K562 (cell line): ENCODE data around the gene DMGDH. TPM values are rescaled to one million over a fixed set of nuclear protein-coding genes. Genes with fewer than 3 reads are reported as not detected.

ENCODE experiments used
- ATAC-seq: fragments of 200-7000 bp; cut with Tn5 transposase; 3 replicates; pipeline ENCODE4 v1.9.1; 2020; ENCODE audit warnings: moderate library complexity
- BruUV-seq: library from RNA; stranded (reverse); fragments of 400-500 nt; replicated peaks from 2 replicates; lab custom pipeline; 2021; lab: Mats Ljungman, UMichigan
- CTCF ChIA-PET: fragments of 300-600 bp; formaldehyde crosslinking; extraction: SDS; loops from one replicate; lab custom pipeline; 2021; ENCODE audit warnings: low intra/inter-chr PET ratio; lab: Yijun Ruan, JAX
- POLR2A ChIA-PET: fragments of 300-600, 350-650 bp; sonication (Branson Sonifier 250); formaldehyde crosslinking; extraction: SDS; loops from one replicate; lab custom pipeline; 2021; ENCODE audit warnings: antibody characterized with exemption, inconsistent platforms; lab: Yijun Ruan, JAX
- DNase-seq, 4 experiments: peaks; one replicate each; pipeline versions ENCODE4 v3.0.0 to v3.0.0-alpha.2; 2011 to 2018; ENCODE audit warnings: low spot score in 3 of 4, mixed read lengths in 3 of 4; ENCODE audit errors: extremely low read depth in 1 of 4
- FAIRE-seq: peaks from 2 replicates; lab custom pipeline; 2011; peaks lifted over from hg19 to GRCh38; lab: Jason Lieb, UNC
- H2AFZ ChIP-seq: 2 replicates; pipeline ENCODE4 v1.6.0; 2011; ENCODE audit warnings: low read depth, low read length, control low read depth, inconsistent platforms
- H3K27ac ChIP-seq: fragments of 200-600 bp; 3 replicates; pipeline ENCODE4 v1.8.0; 2011; ENCODE audit warnings: low read depth, mild to moderate bottlenecking, control low read depth, inconsistent platforms, low read length, moderate library complexity, mixed read lengths; ENCODE audit errors: extremely low read depth
- H3K27me3 ChIP-seq, 2 experiments: fragments of 300-600 bp in 1 of 2; 2 replicates in 1 of 2; 3 replicates in 1 of 2; pipeline versions ENCODE4 v1.6.0 to v1.8.0; 2011; ENCODE audit warnings: inconsistent platforms in 2 of 2, low read length in 2 of 2, mild to moderate bottlenecking in 1 of 2, mixed read lengths in 1 of 2, moderate library complexity in 1 of 2; ENCODE audit not compliant: control insufficient read depth in 2 of 2, insufficient read depth in 2 of 2
- H3K36me3 ChIP-seq: fragments of 300-600 bp; 3 replicates; pipeline ENCODE4 v1.8.0; 2011; ENCODE audit warnings: mild to moderate bottlenecking, low read length, inconsistent platforms; ENCODE audit not compliant: control insufficient read depth, insufficient read depth
- H3K4me1 ChIP-seq, 2 experiments: fragments of 200-600 bp in 1 of 2; replicated peaks in 1 of 2; 2 replicates in 1 of 2; 3 replicates in 1 of 2; pipeline versions ENCODE4 v1.5.1 to v1.8.0; 2011; ENCODE audit warnings: inconsistent platforms in 2 of 2, low read length in 2 of 2, mild to moderate bottlenecking in 1 of 2, mixed read lengths in 1 of 2, moderate library complexity in 1 of 2; ENCODE audit not compliant: control insufficient read depth in 2 of 2, insufficient read depth in 2 of 2
- H3K4me2 ChIP-seq: 2 replicates; pipeline ENCODE4 v1.6.1; 2011; ENCODE audit warnings: low read length, control low read depth, inconsistent platforms, mixed read lengths; ENCODE audit not compliant: insufficient read depth
- H3K4me3 ChIP-seq: fragments of 200-600 bp; sonication (generic), shearing (Covaris generic); 2 replicates; pipeline ENCODE4 v1.5.1; 2016; ENCODE audit warnings: control low read depth, inconsistent platforms
- H3K79me2 ChIP-seq: fragments of 200-600 bp; 3 replicates; pipeline ENCODE4 v1.8.0; 2011; ENCODE audit warnings: low read length, inconsistent platforms; ENCODE audit not compliant: control insufficient read depth, insufficient read depth
- H3K9ac ChIP-seq, 2 experiments: 2 replicates each; pipeline versions ENCODE4 v1.6.0 to v1.6.1; 2011; ENCODE audit warnings: low read depth in 2 of 2, low read length in 2 of 2, control low read depth in 1 of 2, inconsistent platforms in 1 of 2, mild to moderate bottlenecking in 1 of 2, mixed read lengths in 1 of 2; ENCODE audit not compliant: insufficient read depth in 1 of 2
- H3K9me1 ChIP-seq: one replicate; pipeline ENCODE4 v1.6.0; 2011; ENCODE audit warnings: inconsistent platforms, mild to moderate bottlenecking, low read length, moderate library complexity; ENCODE audit not compliant: control insufficient read depth, insufficient read depth
- H3K9me3 ChIP-seq: replicated peaks from 2 replicates; pipeline ENCODE4 v1.5.1; 2011; ENCODE audit warnings: low read depth, low read length, inconsistent platforms; ENCODE audit not compliant: control insufficient read depth, insufficient read depth
- H4K20me1 ChIP-seq: replicated peaks from 2 replicates; pipeline ENCODE4 v1.6.1; 2011; ENCODE audit warnings: low read length, inconsistent platforms, mixed read lengths; ENCODE audit not compliant: control insufficient read depth, insufficient read depth
- CTBP1 ChIP-seq: fragments of 450-650 bp; IDR thresholded peaks from 2 replicates; pipeline ENCODE4 v1.6.1; 2016; ENCODE audit warnings: borderline replicate concordance
- EZH2 ChIP-seq: IDR thresholded peaks from 2 replicates; pipeline ENCODE4 v1.6.1; 2012; ENCODE audit warnings: low read depth, mild to moderate bottlenecking, inconsistent platforms, low read length, borderline replicate concordance
- WGBS: fragments of 100-300 bp; shearing (Covaris generic); methylation state at CpG from one replicate; pipeline ENCODE4 v1.1.6; 2016; ENCODE audit warnings: low coverage, mixed read lengths; ENCODE audit not compliant: insufficient coverage; ENCODE audit errors: missing lambda C conversion rate; 5-methylcytosine and 5-hydroxymethylcytosine counted together
- in situ Hi-C: fragments of 300-500 bp; cut with MboI; formaldehyde crosslinking; loops from 4 replicates; pipeline ENCODE4 v1.15.0; 2018; ENCODE audit warnings: inconsistent platforms, mixed read lengths
- intact Hi-C: fragments of 100-400 bp; cut with micrococcal nuclease; formaldehyde crosslinking; loops from 2 replicates; pipeline ENCODE4 v1.14.2; 2022
- polyA plus RNA-seq, 8 experiments: library from polyadenylated mRNA; depleted of rRNA in 4 of 8; stranded (reverse) in 5 of 8; unstranded in 3 of 8; fragments of >200 nt; fragmentation: Nextera tagmentation in 2 of 8; fragmentation: Illumina TruSeq in 1 of 8; extraction: Ambion mirVana in 2 of 8; extraction: Trizol in 1 of 8; gene quantifications; 2 replicates each; pipeline versions ENCODE4 v1.2.1 to v1.2.3, GENCODE V29; 2011 to 2014; ENCODE audit warnings: inconsistent platforms in 1 of 8, missing spikeins in 1 of 8
- total RNA-seq, 7 experiments: library from RNA; depleted of rRNA in 6 of 7; stranded (reverse); fragments of >200 nt in 6 of 7; fragmentation: Illumina TruSeq in 2 of 7; extraction: Trizol in 2 of 7; gene quantifications; 2 replicates each; pipeline versions ENCODE4 v1.2.1 to v1.2.3, GENCODE V29; 2011 to 2021; ENCODE audit warnings: low replicate concordance in 1 of 7

The DMGDH gene
- total and polyA plus RNA-seq, 9 of the 15 experiments (the other 6 are each of a cell fraction or from before 2014, with no cell fraction given) = 0.13 to 0.58 TPM; not detected in 7

- Histone ChIP-seq H3K27ac (no peak within 1 kb of the TSS), H3K27me3 (peaks cover 22 to 35% of the 10 kb centered on the region in 2 experiments), H3K9me1 (no peaks in the 10 kb centered on the region), H3K4me3 (no peak within 1 kb of the TSS), H3K9ac (no peak within 1 kb of the TSS; a peak in 1 of 4 replicates), H3K79me2 (no peaks in the 10 kb centered on the region), H3K4me2 (no peak within 1 kb of the TSS), H3K4me1 (peaks cover 0 to 11% of the 10 kb centered on the region in 2 experiments; a peak in 3 of 5 replicates), H4K20me1 (no peaks in the 10 kb centered on the region), H2AFZ (no peak within 1 kb of the TSS), H3K36me3 (no peaks in the 10 kb centered on the region), H3K9me3 (no peaks in the 10 kb centered on the region)
- intact Hi-C loops (no loop called here), in situ Hi-C loops (no loop called here)
- FAIRE-seq (no peak), ATAC-seq (0 out of 3 replicates have a peak, but pooled peaks have one; percentile 21), DNase-seq (no peak)
- CTCF ChIA-PET = no interaction called here
- POLR2A ChIA-PET = interaction anchor here (0.7 kb wide), 1 partner anchor 99 kb away, joined by 3 read pairs; no protein-coding TSS in a partner anchor
- no TSS peak for BruUV-seq
- WGBS = 1% methylated on average over 30 of the region's 32 CpGs
- TF ChIP-seq EZH2 (peak; percentile 73; the same call in 1 of the 2 replicates), CTBP1 (no peak)
Measured at GRCh38 chr5:79111387-79111959, 42.0 kb upstream of the DMGDH start, which contains the start of gene BHMT. BHMT (plus strand) TSS chr5:79111809; CDS start chr5:79111886, 77 bp downstream.
